Left lobe of liver (tissue), 2 donors: ENCODE results near the gene CCDC201. TPM values are rescaled to one million over a fixed set of nuclear protein-coding genes. Genes with fewer than 3 reads are reported as not detected.
"Not testable (repeated sequence)": the region's sequence is repeated elsewhere in the genome, so short reads cannot be mapped to it uniquely, and the experiment has no call there.

Source experiments
- ATAC-seq: fragments of 200-7000 bp; cut with Tn5 transposase; one replicate; pipeline ENCODE4 v1.9.1; 2020; ENCODE audit warnings: mild to moderate bottlenecking, moderate library complexity
- DNase-seq: peaks from one replicate; pipeline ENCODE4 v3.0.0-alpha.2; 2020; ENCODE audit warnings: low spot score
- total RNA-seq: library from RNA; stranded (reverse); gene quantifications from one replicate; pipeline ENCODE4 v1.2.1, GENCODE V29; 2021
- donor health status: DM: no; HTN: no; CAD: no; lungs with moderate emphysema.
- donor health status: DM: no; HTN: yes; CAD: no.

CCDC201 gene
- total RNA-seq, 1 donor from 2014 or later = not detected

DNA sequence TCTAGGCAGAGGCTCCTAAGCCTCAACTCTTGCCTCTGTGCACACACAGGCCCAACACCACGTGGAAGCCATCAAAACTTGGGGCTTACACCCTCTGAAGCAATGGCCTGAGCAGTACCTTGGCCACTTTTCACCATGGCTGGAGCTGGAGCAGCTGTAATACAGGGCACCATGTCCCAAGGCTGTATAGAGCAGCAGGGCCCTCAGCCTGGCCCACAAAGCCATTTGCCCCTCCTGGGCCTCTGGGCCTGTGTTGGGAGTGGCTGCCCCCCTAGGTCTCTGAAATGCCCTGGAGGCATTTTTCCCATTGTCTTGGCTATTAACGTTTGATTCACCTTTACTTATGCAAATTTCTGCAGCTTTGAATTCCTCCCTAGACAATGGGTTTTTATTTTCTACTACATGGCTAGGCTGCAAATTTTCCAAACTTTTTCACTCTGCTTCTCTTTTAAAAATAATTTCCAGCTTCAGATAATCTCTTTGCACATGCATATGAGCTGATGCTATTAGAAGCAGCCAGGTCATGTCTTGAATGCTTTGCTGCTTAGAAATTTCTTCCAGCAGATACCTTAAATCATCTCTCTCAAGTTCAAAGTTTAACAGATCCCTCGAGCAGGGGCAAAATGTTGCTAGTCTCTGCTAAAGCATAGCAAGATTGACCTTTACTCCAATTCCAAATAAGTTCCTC, 5.7 kb upstream of the CCDC201 start:
- DNase-seq (no peak), ATAC-seq (no peak)

DNA sequence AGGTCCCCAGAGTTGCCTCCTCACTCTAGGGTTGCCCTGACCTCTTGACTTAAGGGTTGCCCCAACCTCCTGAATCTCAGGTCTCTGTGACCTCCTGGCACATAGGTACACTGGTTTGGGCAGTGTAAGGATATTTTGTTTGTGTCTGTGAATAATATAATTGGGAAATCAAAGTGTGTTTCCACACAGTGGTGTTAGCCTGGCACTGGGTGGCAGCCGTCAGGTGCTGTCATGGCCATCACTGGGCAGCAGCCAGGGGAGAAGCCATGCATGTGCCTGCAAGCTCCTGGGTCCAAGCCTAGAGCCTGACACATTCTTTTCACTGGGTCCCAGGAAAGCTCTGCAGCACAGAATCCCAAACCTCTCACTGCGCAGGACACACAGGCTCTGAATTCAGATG, 3.6 kb upstream of the CCDC201 start:
- no peak for DNase-seq

DNA sequence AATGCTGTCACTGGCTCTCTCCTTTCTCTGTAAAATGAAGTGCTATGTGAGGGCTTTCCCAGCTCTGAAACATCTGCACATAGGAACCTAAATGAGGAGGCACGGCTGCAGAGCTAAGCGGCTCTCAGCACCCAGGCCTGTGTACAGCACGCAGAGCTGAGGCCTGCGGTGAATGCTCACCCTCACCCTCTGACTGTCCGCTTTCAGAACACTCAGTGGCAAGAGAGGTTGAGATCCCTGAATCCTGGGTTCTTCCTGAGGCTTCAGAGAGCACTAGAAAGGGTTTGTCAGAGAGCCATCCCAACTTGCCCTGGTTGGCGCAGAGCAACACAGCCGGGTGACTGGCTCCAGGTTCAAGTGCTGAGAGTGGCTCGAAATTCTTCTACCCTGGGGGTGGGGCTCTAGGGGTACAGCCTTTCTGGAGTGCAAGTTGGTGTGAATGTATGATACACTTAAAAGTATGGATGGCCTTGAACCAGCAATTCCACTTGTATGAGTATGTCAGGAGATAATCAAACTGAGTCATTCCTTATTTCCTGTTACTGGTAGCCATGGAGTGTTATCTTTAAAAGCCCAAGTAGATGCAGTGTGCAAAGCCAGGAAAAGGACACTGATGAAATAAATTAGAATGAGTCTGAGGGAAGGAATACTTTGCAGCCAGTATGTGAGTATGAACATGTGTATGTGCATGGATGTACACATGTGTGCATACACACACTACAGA, 1.7 kb upstream of the CCDC201 start:
- no peak for ATAC-seq
- no peak for DNase-seq

More for the DNA sequence above, 3.6 kb upstream of the CCDC201 start:
- ATAC-seq = peak; percentile 61

DNA sequence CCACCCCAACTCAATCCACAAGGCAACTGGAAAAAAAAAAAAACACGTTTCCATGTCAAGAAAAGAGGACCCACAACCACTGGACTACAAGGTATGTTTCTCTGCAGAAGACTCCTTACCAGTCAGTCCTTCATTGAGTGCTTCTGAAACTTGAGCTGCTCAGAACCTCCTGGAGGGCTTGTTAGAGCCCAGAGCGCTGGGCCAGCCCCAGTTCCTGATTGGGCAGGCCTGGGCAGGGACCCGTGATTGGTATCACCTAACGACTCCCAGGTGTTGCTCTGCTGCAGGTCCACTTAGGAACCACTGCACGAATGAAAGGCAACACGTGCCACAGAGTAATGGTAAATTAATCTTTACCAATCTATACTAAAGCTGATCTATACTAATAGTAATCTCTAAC, 473 bp upstream of the CCDC201 start:
- DNase-seq (no peak), ATAC-seq (no peak)

DNA sequence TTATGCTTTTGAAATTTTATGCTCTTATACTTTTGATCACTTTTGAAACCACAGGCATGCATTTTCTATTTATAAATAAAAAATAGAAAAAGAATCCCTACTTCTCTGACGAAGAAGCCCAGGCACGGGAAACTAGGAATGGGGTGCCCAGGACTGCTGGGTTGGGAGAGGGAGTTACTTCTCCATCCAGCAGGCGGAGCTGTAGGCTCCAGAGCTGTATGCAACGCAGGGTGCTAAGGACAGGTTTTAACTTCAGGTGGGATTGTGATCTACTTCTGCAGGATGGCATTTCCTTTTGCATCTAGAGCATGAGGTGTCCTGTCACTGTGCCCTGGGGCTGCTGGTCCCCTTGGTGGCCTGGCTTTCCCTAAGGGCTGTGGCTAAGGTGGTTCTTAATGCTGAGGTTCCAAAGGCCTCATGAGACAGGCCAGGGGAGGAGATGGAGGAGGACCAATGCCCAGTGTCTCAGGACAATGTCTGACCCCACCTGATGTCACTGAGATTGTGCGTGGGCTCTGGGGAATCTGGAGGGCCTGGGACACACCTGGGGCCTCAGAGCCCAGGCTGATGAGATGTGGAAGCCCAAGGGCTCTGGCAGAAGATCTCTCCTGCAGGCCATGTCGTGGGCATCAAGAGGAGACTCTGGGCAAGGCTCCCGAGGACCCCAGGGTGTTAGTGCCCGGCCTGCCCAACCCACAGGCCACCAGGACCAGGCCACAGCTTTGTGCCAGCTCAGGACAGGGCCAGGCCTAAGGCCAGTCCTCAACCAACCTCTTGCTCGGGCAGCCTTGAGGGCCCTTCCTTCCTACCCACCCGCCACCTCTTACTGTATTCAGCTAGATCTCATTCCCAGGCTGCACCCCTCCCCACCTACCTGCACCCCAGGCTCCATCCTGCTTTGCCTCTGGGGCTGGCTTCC, 507 bp downstream of the CCDC201 start:
- ATAC-seq (peak; percentile 87), DNase-seq (no peak)

DNA sequence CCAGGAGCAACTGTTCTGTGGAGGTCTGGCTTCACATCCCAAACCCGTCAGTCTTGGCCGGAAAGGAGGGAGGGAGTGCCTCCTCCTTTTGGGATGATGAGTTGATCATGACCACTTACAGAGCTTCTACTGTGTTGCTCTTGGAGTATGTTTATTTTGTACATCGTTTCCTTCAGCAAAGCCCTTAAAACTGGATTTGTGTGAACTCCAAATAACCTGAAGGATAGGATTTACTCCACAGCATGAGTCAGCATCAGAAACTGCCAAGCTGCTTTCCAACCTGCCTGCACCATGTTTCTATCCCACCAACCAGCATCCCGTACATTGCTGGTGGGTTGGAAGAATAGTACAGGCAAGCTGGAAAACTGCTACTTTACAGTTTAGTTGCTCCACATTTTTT, 3.5 kb downstream of the CCDC201 start:
- DNase-seq = no peak
- ATAC-seq = no peak

DNA sequence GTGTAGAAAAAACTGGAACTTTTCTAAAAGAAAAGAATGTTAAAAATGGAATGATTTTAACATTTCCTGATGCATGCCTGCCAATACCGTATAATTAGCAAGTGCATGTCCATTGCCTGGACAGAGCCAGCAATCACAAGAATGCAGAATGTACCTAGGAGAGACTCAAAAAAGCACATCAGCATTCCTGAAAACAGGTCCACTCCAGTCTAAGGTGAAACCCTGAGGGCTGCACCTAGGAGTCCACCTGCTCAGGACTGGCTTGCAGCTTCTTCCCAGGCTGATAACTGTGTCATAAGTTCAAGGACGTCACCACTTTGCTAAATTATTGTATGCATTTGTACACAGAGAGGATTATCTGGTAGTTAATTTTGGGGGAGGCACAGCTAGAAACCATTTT, 5.4 kb downstream of the CCDC201 start:
- DNase-seq = no peak
- no peak for ATAC-seq

DNA sequence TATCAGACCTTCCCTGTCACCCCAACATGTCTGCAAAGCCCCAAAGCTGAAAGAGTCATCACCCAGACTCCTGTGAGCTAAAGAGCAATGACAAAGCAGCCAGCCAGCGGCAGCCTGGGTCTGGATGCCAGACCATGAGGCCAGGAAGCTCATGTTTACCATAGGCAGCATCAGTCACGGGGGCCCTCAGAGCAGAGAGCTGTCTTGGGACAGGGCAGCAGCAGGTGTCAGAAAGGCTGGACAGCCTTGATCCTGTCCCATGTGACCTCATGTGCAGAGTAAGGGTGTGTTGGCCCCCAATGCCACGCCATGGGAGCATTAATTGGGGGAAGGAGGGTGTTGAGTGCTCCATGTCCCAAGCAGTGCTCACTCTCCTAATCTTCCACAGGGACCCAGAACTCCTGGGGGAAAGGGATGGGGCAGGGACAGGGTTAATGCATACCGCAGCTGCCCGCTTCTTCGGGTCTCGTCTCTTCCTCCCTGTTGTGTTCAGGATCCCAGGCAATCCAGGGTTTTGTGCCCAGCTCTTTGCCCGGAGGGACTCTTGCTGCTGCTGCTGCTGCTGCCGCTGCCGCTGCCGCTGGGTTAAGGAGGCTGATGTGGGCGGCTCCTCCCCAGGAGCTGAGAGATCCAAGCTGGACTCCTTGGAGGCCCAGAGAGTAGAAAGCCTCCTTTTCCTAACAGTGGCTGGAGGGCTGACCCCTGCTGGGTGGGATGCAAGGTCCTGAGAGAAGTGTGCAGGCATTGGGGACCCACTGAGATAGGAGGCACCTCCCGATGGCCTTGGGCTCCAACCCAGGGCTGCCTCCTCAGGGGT, 7.1 kb downstream of the CCDC201 start:
- DNase-seq (no peak), ATAC-seq (no peak)

DNA sequence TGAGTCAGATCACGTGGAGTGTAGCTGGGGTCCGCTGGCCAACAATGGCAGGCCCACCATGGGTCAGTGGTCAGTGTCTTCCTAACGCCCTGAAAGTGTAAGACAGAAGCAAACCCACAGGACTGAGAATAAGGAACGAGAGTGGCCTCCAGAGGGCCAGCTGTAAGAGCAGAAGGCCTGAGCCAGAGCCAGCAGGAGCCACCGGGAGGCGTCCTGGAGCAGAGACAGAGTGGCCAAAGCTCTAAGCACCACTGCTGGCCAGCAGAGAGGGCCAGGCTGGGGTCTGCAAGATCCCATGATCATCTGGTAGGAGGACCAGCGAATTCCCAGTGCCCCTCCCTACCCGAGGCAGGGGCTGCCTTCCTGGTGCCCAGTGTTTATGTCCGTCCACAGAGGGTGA, 9.2 kb downstream of the CCDC201 start:
- no peak for ATAC-seq

DNA sequence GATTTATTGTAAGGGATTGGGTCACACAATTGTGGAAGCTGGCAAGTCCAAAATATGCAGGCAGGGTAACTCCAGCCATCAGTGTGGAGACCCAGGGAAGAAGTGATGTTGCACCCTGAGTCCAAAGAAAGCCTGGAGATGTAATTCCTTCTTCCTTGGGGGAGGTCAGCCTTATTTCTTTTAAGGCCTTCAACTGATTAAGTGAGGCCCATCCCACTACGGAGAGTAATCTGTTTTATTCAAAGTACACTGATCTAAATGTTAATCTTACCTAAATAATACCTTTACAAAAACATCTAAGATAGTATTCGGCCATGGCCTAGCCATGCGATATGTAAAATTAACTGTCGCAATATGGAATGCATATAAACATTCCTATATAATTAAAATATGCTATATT, 16.0 kb downstream of the CCDC201 start:
- not testable (repeated sequence) for ATAC-seq, DNase-seq

More for the DNA sequence above, 9.2 kb downstream of the CCDC201 start:
- no peak for DNase-seq

DNA sequence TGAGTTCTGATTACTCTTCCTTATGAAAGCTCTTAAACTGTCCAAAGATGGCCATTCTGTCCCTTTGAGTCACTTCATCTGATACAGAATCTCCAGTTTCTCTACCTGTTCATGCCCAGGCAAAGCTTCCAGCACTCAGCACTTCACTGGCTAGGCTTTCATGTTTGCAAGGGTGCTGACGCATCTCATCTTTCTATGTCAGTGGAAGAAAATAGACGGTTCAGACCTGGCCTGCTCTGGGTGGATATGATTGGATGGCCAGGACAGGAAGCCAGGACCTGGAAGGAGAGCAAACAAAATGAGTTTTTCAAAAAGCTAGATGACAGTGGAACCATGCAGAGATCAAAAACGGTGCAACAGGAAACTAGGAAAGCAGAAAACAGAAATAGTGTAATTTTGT, 17.2 kb downstream of the CCDC201 start:
- ATAC-seq, DNase-seq: not testable (repeated sequence)

DNA sequence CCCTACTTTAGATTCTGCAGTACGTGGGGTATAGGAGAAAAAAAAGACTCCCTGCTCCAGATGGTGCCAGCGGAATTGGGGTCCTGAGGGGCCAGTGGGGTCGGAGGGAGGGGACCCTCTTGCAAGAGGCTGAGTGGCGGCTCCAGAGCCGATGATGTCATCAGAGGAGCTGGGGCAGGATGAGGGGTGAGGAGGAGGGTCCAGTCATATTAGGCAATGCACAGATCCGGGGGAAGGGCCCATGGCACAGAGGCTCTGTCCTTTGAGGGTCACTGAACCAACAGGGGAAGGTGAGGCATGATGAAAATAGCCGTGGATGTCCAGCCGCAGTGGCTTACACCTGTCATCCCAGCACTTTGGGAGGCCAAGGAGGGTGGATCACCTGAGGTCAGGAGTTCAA, 19.4 kb downstream of the CCDC201 start:
- ATAC-seq, DNase-seq: not testable (repeated sequence)

DNA sequence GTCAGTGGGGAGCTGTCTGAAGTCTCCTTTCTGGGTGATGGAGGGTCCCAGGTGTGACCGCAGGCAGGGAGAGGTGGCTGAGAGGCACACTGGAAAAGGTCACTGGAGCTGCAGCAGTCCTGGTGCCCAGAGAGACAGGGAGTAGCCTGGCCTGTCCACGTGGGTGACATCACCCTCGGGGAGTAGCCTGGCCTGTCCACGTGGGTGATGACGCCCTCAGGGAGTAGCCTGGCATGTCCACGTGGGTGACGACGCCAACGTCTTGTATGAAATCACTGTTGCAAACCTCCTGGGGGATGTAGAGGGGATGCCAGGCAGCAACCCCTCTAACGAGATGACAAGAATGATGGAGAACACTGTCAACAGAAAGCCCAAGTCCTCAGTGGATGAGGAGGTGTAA, 19.9 kb downstream of the CCDC201 start:
- DNase-seq, ATAC-seq: not testable (repeated sequence)

DNA sequence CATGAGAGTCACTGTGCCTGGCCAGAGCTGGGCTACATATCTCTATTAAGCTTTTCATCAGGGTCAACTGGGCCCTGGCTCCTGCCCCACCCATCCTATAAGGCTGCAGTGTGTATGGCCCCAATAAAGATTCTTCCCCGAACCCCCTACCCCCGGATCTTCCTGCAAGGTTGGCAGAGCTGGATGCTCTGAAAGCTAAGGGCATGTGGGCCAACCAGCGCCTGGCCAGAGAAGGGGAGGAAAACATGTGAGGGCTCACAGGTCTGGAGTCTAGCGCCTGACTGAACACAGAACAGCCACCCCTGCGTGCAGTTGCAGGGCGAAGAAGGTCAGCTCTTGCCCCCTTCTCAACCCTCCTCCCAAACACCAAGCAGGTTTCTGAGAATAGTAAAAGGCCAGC, 24.1 kb downstream of the CCDC201 start:
- not testable (repeated sequence) for DNase-seq, ATAC-seq

DNA sequence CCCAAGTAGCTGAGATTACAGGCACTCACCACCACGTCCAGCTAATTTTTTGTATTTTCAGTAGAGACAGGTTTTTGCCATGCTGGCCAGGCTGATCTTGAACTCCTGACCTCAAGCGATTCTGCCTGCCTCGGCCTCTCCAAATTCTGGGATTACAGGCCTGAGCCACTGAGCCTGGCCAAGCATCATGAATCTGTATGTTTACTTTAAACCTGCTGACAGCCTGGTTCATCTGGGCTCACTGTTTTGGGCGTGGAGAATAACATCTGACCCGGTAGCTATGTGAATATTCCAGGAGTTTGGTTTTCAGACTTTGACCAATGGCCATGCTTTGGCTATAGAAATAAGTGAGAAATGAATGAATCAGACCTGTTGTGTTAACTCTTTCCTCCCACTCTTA, 26.3 kb downstream of the CCDC201 start:
- not testable (repeated sequence) for DNase-seq
- peak; percentile 48 for ATAC-seq

DNA sequence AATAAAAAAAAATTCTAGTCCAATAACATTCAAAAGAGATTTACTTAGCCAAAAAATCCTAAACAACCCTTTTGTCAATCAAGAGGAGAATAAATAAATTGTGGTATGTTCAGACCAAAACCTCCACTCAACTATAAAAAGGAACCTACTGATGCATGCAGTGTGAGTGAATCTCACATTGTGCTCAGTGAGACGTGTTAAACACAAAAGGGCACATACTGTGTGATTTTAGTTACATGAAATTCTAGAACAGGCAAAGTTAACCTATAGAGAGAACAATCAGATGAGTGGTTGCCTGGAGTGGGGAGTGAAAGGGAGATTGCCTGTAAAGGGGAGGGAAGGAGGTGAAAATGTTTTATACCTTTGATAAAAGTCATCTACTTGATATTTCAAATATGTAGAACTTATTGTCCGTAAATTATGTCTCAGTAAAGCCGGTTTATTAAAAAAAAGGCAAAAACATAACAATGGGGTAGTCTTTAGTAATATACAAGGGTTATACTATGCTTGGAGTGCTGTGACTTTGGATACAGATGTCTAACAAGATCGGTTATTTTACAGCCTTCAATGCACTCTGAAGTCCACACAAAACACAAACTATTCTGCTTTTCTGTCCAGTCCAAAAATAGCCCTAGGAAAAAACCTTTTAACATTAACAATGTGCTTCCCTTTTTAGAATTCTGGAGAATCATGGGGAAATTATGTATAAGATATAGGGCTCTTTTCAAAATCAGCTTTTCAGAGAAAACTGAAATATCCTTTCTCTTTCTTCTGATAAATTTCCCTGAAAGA, 30.8 kb downstream of the CCDC201 start:
- ATAC-seq, DNase-seq: not testable (repeated sequence)

DNA sequence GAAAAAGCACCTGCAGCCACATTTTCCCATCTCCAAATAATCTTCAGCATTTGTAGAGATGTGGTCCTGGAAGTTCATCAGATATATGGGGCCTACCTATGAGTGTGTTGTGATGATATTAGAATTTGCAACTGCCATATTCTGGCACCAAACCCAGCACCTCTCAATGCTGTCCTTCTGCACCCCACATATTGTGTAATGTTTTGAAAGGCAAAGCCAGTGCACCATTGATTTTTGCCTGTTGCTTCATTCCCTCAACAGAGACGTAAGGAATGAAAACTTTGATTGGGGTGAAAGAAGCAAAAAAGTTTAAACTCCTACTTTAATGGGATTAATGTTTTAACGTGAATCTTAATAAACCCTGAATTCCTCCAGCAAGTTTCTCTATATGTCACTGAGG, 34.0 kb downstream of the CCDC201 start:
- peak; percentile 84 for ATAC-seq

DNA sequence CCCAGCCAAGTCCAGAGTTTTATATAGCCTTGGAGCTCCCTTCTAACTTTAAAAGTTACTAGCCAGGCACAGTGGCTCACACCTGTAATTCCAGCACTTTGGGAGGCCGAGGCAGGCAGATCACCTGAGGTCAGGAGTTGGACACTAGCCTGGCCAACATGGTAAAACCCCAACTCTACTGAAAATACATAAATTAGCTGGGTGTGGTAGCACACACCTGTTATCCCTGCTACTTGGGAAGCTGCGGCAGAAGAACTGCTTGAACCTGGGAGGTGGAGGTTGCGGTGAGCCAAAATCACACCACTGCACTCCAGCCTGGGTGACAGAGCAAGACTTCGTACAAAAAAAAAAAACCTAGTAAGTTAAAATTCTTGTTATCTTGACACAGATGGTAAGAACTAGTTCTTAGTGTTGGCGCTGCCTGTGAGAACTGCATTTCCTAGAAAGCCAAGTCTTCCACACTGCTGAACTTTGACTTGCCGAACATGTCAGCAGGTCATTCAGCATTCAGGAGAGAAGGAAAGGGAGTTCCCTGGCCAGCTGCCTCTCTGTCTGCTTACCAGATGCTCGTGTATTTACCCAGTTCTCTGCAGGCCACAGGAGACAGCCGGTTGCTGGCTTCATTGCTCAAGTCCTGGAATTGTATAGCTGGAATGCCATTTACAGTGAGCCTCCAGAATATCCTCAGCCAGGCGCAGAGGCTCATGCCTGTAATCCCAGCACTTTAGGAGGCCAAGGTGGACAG, 40.3 kb downstream of the CCDC201 start:
- ATAC-seq (peak; percentile 98), DNase-seq (peak; percentile 72)

More for the DNA sequence above, 34.0 kb downstream of the CCDC201 start:
- peak; percentile 52 for DNase-seq

DNA sequence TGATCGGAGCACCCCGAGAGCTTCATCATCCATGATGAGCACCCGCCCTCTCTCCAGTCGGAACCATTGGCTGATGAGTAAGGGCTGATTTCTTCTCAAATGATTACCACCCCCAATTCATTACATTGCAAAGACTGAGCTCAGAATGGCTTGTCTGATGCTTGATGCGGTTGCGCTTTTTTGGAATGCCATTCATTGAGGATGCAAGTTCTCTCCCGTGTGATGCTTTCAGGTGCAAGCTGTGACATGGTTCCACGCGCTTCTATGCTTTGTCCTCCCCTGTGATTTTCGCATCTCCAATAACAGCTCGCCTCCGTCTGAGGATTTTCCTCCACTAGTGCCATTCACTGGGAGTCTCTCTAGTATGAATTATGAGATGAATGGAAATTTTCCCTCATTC, 43.0 kb downstream of the CCDC201 start:
- not testable (repeated sequence) for ATAC-seq, DNase-seq
